Endometrial microvascular endothelial cells (primary cell): ENCODE measurements around the gene INSM1. TPM values are rescaled to one million over a fixed set of nuclear protein-coding genes. Genes with fewer than 3 reads are reported as not detected.

Source experiments
- in situ Hi-C: cut with HindIII; loops from 2 replicates; pipeline ENCODE4 v1.10.0; 2017; ENCODE audit warnings: low sequenced_read_pairs, low pct_unique_long_range_greater_than_20kb; ENCODE audit errors: inconsistent ontology term
- total RNA-seq: library from RNA; depleted of rRNA; stranded (reverse); fragments of >200 nt; gene quantifications from one replicate; pipeline ENCODE4 v1.2.3, GENCODE V29; 2015; ENCODE audit errors: inconsistent ontology term

Gene INSM1
- total RNA-seq, 1 donor from 2014 or later: not detected

GRCh38 chr20:20386192-20386591 lies 18.3 kb downstream of the INSM1 start:
- in situ Hi-C loops: no loop called here

GRCh38 chr20:20390393-20390792 lies 22.5 kb downstream of the INSM1 start:
- in situ Hi-C loops: no loop called here

- in situ Hi-C loops: no loop called here
Measured at GRCh38 chr20:20391115-20391514, 23.2 kb downstream of the INSM1 start.

GRCh38 chr20:20391766-20392165 lies 23.9 kb downstream of the INSM1 start:
- in situ Hi-C loops: no loop called here

- in situ Hi-C loops: no loop called here
Measured at GRCh38 chr20:20393207-20394120, 25.6 kb downstream of the INSM1 start.

- in situ Hi-C loops: no loop called here
Measured at GRCh38 chr20:20395087-20395486, 27.2 kb downstream of the INSM1 start.

- in situ Hi-C loops: no loop called here
Measured at GRCh38 chr20:20395903-20396568, 28.1 kb downstream of the INSM1 start.

- in situ Hi-C loops: no loop called here
Measured at GRCh38 chr20:20396794-20397193, 28.9 kb downstream of the INSM1 start.

GRCh38 chr20:20398123-20398522 lies 30.2 kb downstream of the INSM1 start:
- in situ Hi-C loops: no loop called here

- in situ Hi-C loops: no loop called here
Measured at GRCh38 chr20:20399531-20400500, 31.9 kb downstream of the INSM1 start.

GRCh38 chr20:20401991-20402390 lies 34.1 kb downstream of the INSM1 start:
- in situ Hi-C loops: no loop called here

- in situ Hi-C loops: no loop called here
Measured at GRCh38 chr20:20404633-20405032, 36.7 kb downstream of the INSM1 start.

GRCh38 chr20:20405623-20406022 lies 37.7 kb downstream of the INSM1 start:
- in situ Hi-C loops: no loop called here

- in situ Hi-C loops: no loop called here
Measured at GRCh38 chr20:20406306-20406705, 38.4 kb downstream of the INSM1 start.

- in situ Hi-C loops: no loop called here
Measured at GRCh38 chr20:20407891-20408805, 40.2 kb downstream of the INSM1 start.

GRCh38 chr20:20409331-20409730 lies 41.4 kb downstream of the INSM1 start:
- in situ Hi-C loops: no loop called here

- in situ Hi-C loops: no loop called here
Measured at GRCh38 chr20:20410678-20411077, 42.8 kb downstream of the INSM1 start.

GRCh38 chr20:20411402-20411801 lies 43.5 kb downstream of the INSM1 start:
- in situ Hi-C loops: no loop called here
